LNCAP (cell line): Measurements from ENCODE around the gene MATN4.

Experiments used
- TF ChIP-seq, protein P1 (sequence below): fragments of 450-650 bp; IDR thresholded peaks from 2 replicates; pipeline ENCODE4 v1.5.1; 2017; ENCODE audit warnings: mild to moderate bottlenecking

Gene MATN4

GRCh38 chr20:45258259-45258658 is 49.8 kb downstream of the MATN4 start:
- TF ChIP-seq, protein P1, sequence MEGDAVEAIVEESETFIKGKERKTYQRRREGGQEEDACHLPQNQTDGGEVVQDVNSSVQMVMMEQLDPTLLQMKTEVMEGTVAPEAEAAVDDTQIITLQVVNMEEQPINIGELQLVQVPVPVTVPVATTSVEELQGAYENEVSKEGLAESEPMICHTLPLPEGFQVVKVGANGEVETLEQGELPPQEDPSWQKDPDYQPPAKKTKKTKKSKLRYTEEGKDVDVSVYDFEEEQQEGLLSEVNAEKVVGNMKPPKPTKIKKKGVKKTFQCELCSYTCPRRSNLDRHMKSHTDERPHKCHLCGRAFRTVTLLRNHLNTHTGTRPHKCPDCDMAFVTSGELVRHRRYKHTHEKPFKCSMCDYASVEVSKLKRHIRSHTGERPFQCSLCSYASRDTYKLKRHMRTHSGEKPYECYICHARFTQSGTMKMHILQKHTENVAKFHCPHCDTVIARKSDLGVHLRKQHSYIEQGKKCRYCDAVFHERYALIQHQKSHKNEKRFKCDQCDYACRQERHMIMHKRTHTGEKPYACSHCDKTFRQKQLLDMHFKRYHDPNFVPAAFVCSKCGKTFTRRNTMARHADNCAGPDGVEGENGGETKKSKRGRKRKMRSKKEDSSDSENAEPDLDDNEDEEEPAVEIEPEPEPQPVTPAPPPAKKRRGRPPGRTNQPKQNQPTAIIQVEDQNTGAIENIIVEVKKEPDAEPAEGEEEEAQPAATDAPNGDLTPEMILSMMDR: no peak

DNA sequence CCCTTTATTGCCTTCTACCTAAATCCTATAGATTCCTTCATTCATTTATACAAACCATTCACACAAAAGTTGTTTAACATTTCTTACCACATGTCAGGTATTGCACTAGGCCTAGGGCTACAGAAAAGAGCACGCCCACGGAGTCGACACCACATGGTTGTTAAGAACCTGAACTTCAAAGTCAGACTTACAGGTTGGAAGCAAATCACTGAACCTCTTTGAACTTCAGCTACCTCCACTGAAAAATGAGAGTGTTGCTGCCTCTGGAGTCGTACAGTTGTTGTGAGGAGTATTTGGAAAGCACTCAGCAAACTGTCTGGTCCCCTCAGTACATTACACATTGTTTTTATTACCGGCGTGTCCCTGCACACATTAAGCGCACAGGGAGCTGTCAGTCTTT is 50.4 kb downstream of the MATN4 start:
- TF ChIP-seq, protein P1: no peak

DNA sequence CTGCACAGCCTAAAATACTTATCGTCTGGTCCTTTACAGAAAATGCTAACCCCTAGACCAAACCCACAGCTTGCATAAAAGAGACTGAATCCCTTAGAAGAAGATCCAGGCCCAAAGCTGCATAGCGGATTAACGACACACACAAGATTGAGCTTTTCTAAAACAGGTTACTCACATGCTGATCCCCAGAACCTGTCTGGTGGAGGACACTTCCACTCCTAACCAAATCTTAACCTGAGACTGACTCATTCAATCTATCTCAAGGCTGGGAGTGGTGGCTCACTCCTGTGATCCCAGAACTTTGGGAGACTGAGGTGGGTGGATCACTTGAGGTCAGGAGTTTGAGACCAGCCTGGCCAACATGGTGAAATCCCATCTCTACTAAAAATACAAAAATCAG is 50.9 kb downstream of the MATN4 start:
- TF ChIP-seq, protein P1: no peak

DNA sequence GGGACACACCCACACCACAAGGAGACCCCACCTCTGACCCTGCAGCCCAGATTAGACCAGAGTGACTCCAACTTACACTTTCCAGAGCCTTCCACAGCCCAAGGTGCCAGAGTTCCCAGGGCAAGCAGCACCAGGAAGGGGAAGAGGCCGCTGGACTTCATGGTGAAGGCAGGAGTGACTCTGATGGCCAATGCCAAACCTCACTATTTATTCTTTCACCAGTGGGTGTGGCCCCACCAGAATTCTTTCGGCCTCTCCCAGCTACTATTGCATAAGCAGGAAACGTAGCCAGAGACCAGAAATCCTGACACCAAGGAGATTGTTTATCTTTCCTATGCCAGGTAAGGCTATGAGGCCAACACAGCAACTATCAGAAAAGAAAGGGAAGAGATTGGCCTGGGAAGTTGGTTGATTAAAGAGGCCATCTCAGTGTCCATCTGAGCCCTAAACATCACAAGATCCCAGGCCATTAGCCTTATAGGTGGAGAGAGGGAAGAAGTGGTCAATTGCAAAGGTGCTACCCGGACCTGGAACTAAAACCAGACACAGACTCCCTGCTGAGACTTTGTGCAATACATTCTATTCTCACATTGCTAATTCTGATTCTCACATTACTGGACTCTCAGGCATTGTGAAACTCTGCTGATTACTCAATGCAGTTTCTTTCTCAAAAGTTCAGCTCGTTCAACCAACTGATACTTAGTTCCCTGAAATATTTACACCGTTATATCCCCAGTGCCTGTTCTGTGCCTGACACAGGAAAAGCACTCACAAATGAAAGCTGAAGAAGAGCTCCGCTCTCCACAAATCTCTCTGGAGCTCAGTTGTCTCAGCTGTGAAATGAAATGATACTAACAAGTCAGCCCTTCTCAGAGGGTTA is 53.5 kb downstream of the MATN4 start, which contains the start of gene SLPI:
TSS of gene SLPI (minus strand) at position 182 of the 880 bp plus-strand sequence. CDS start at position 161, 21 bp downstream.
- TF ChIP-seq, protein P1: no peak

DNA sequence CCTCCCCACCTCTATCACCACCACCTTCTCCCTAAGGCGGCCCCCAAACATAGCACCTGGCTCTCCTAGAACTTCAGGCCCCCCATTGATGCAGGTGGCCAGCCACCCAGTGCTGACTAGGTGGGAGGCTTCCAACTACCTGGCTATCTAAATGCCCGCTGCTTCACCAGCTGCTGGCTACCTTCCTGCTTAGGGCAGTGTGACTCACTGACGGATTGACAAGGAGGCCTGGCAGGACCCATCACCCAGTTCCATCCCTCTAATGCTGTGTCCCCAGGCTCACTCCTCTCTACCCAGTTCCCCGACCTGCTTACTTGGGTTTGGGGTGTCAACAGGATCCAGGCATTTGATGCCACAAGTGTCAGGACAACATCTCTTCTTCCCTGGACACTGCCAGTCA is 54.8 kb downstream of the MATN4 start:
- TF ChIP-seq, protein P1: no peak

DNA sequence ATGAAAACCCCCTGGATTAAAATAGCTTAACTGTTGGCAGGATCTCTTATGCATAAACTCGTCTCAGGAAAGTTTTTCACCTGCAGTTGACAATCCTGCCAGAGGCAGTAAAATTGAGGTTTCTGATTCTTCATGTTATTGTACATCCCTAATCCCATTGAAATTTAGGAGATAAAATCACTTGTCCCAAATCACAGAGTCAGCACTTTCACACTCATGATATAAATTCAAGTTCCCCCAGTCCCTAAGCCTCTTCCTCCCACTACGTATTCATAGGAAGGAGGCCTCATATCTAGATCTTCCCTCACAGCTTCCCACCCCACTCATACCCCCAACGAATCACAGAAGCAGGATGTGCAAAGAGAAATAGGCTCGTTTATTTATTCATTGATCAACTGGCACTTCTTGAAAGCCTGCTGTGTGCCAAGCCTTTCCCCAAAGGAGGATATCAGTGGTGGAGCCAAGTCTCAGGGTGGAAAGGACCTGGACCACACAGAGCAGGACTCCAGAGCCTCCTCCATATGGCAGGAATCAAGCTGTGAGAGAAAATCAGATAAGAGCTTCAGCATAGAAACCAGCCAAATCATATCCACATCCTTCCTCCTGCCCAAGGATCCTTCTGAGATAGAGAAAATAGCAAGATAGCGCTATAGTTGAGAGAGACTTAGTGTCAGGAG is 56.1 kb downstream of the MATN4 start:
- TF ChIP-seq, protein P1: no peak

DNA sequence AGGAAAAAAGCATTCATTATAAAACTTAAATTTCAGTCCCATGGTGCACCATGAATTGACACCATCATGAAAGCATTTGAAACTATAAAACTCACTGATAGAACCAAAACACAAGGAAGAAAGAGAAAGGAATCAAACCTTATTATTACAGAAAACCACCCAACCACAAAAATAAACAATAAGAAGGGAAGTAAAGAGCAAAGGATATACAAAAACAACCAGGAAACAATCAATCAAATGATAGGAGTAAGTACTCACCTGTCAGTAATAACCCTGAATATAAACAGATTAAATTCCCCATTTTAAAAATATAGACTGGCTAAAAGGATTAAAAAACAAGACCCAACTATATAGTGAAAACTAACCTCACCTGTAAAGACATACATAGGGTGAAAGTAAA is 59.5 kb downstream of the MATN4 start:
- TF ChIP-seq, protein P1: no peak
